Sigmoid colon (tissue), 7 donors: ENCODE measurements around the gene CMC4. TPM values are rescaled to one million over a fixed set of nuclear protein-coding genes. Genes with fewer than 3 reads are reported as not detected.

Experiments used
- DNase-seq: peaks from one replicate; pipeline ENCODE4 v3.0.0-alpha.2; 2019
- H3K27ac ChIP-seq, 4 donors: fragments of 200-600 bp; sonication (generic); one replicate each; pipeline ENCODE4 v1.5.1; 2016 to 2019; ENCODE audit warnings: mild to moderate bottlenecking in 1 of 4
- H3K27me3 ChIP-seq, 3 donors: fragments of 200-600 bp; sonication (generic); one replicate each; pipeline ENCODE4 v1.5.1; 2019; ENCODE audit warnings: mild to moderate bottlenecking in 1 of 3
- H3K36me3 ChIP-seq, 4 donors: fragments of 200-600 bp; sonication (generic); one replicate each; pipeline ENCODE4 v1.5.1; 2016 to 2019
- H3K4me1 ChIP-seq, 4 donors: fragments of 200-600 bp; sonication (generic); one replicate each; pipeline ENCODE4 v1.5.1; 2017 to 2019
- H3K4me3 ChIP-seq, 4 donors: fragments of 200-600 bp; sonication (generic); one replicate each; pipeline ENCODE4 v1.5.1; 2017 to 2019; ENCODE audit warnings: mild to moderate bottlenecking in 2 of 4, moderate library complexity in 1 of 4
- H3K9me3 ChIP-seq, 4 donors: fragments of 200-600 bp in 3 of 4; sonication (generic) in 3 of 4; one replicate each; pipeline versions ENCODE4 v1.5.1 to v1.6.1; 2013 to 2019
- EP300 ChIP-seq, 4 donors: sonication (generic); formaldehyde crosslinking; IDR thresholded peaks; one replicate each; pipeline ENCODE4 v1.6.1; 2017; ENCODE audit warnings: antibody characterized with exemption in 4 of 4
- POLR2A ChIP-seq, 2 donors: fragments of 450-650 bp; IDR thresholded peaks; one replicate each; pipeline ENCODE4 v1.6.1; 2016; ENCODE audit warnings: antibody characterized with exemption in 2 of 2, mild to moderate bottlenecking in 2 of 2, moderate library complexity in 2 of 2
- POLR2AphosphoS5 ChIP-seq, 4 donors: sonication (generic); formaldehyde crosslinking; IDR thresholded peaks; one replicate each; pipeline ENCODE4 v1.6.1; 2017; ENCODE audit warnings: antibody characterized with exemption in 4 of 4
- WGBS, 2 donors: extraction: QIAGEN DNeasy Blood & Tissue Kit; methylation state at CpG; one replicate each; pipeline ENCODE4 v1.1.7; 2013; 5-methylcytosine and 5-hydroxymethylcytosine counted together
- intact Hi-C: fragments of 100-400 bp; cut with DNase I; formaldehyde crosslinking; loops from one replicate; pipeline ENCODE4 v1.15.1; 2023
- polyA plus RNA-seq, 3 donors: library from polyadenylated mRNA; stranded (reverse); fragments of 200-250 nt; gene quantifications; one replicate each; pipeline ENCODE4 v1.2.3, GENCODE V29; 2013
- total RNA-seq, 4 donors: library from RNA; depleted of rRNA; stranded (reverse); fragments of >200 nt; gene quantifications; one replicate each; pipeline ENCODE4 v1.1.0, GENCODE V29; 2016
- TF ChIP-seq, protein P1 (sequence below), 4 experiments: fragments of 450-650 bp in 3 of 4; fragments of 200-600 bp in 1 of 4; IDR thresholded peaks; one replicate each; pipeline ENCODE4 v1.5.1; 2016 to 2019; ENCODE audit warnings: antibody characterized with exemption in 4 of 4, mild to moderate bottlenecking in 3 of 4, moderate library complexity in 2 of 4
- donor health status: healthy with polysubstance abuse.
- donor health status: Bipolar disorder and iron deficiency.
- donor health status: healthy.

CMC4 gene
- total and polyA plus RNA-seq, 7 donors = 10.5 to 37.2 (median 25.7) TPM

DNA sequence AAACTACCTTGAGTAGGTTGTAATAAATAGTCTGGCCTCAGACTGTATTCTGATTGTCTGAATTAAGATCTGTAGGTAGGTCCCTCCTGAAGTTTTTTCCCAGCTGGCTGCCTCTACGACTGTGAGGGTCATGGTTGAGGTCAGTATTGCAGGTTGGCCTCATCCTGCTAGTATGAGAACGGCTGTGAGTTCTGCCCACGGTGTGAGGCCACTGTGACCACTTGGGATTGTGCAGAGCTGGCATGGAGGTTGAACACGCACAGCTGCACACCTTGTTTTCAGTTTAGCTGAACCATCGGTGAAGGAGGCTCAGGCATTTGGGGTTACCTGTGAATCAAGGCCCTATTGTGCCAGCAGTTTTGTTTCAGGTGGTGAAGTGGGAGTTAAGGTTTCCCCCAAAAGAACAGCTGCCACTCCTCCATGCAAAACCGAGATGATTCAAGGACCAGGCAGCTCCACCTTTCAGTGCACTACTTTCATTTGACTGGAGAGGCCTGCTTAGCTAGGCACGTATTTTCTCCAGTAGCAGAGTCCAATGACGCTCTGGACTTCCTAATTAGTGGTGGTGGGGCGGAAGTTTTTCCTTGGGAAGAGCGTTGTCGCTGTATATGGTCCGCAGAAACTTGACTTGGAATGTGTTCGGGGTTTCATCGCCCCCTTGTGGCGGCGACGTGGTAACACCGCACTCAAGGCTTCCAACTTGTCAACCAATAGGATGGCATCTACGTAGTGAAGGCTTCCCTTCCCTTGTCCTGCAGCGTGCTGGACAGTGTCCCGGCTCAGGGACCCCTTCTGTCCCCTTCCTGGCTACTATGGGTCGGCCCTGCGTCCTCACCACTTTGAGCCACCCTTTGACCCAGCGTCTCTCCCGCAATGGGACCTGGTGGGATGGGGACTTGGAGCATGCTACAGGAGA, 13.8 kb downstream of the CMC4 start:
- 12 to 17% methylated on average over 23 to 25 of the region's 25 CpGs for WGBS, 2 donors
- peaks cover 0 to 9% (median 0%) of the 10 kb centered on the region in 4 donors for H3K36me3 ChIP-seq
- TF ChIP-seq POLR2AphosphoS5 (IDR thresholded peaks at IDR 0.05) = peak in 3 of 4 donors; percentile 7 to 42 (median 30)
- TF ChIP-seq EP300 (IDR thresholded peaks at IDR 0.05) = no peak
- TF ChIP-seq, protein P1, sequence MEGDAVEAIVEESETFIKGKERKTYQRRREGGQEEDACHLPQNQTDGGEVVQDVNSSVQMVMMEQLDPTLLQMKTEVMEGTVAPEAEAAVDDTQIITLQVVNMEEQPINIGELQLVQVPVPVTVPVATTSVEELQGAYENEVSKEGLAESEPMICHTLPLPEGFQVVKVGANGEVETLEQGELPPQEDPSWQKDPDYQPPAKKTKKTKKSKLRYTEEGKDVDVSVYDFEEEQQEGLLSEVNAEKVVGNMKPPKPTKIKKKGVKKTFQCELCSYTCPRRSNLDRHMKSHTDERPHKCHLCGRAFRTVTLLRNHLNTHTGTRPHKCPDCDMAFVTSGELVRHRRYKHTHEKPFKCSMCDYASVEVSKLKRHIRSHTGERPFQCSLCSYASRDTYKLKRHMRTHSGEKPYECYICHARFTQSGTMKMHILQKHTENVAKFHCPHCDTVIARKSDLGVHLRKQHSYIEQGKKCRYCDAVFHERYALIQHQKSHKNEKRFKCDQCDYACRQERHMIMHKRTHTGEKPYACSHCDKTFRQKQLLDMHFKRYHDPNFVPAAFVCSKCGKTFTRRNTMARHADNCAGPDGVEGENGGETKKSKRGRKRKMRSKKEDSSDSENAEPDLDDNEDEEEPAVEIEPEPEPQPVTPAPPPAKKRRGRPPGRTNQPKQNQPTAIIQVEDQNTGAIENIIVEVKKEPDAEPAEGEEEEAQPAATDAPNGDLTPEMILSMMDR (IDR thresholded peaks at IDR 0.05) = peak; percentile 44 to 66 (median 59)
- TF ChIP-seq POLR2A (IDR thresholded peaks at IDR 0.05) = no peak

DNA sequence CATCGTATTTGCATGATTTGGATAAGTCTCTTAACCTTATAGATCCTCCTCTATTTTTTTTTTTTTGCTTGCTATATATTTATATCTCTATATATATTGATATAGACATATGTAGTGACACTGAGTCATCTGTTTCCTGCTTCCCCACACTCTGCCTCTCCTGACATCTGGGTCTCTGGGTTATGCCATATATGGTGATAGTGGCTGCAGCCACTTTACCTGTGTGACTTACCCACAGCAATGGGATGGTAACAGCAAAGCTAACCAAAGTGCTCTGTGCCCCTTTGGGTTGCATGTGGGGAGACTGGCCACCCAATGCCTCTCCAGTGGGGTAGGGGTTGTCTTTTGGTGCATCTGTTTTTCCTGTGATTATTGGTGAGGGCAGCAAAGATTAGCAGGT, 14.5 kb downstream of the CMC4 start:
- 84 to 90% methylated on average over 1 of the region's 1 CpG for WGBS, 2 donors
- TF ChIP-seq EP300 (IDR thresholded peaks at IDR 0.05) (no peak), POLR2AphosphoS5 (IDR thresholded peaks at IDR 0.05) (no peak), POLR2A (IDR thresholded peaks at IDR 0.05) (no peak)
- TF ChIP-seq, protein P1 (IDR thresholded peaks at IDR 0.05) = no peak
- intact Hi-C loops = loop anchor here (2.0 to 10.0 kb wide), 2 partner anchors 30 to 142 kb away; partner anchors contain the start of gene FUNDC2

More for the DNA sequence above, 13.8 kb downstream of the CMC4 start:
- Histone ChIP-seq H3K4me1 (peaks cover 0 to 6% (median 2%) of the 10 kb centered on the region in 4 donors), H3K9me3 (no peaks in the 10 kb centered on the region), H3K27me3 (no peaks in the 10 kb centered on the region), H3K27ac (peak overlapping the region; percentile 55 to 59 (median 57)), H3K4me3 (peak overlapping the region in 1 of 4 donors; percentile 12)
- intact Hi-C loops = loop anchor here (1.0 to 10.0 kb wide), 3 partner anchors 30 to 142 kb away; partner anchors contain the start of gene FUNDC2
- DNase-seq = peak; percentile 81

DNA sequence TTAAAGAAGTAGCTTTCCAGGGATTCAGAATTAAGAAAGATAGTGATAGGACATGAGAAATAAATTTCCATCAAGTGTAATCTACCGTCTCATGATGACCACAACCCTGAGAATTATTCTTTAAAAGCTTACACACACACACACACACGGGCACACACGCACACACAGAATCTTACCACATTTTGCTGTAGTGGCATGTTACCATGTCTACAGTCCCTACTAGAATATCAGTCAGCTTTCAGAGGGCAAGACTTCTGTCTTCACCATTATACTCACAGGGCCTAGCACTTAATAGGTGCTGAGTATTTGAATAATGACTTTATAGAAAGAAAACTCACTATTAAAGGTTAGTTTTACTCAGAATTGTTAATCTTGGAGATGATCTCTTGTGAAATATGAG, 15.4 kb downstream of the CMC4 start:
- Histone ChIP-seq H3K9me3 (no peaks in the 10 kb centered on the region), H3K4me3 (no peak overlapping the region), H3K36me3 (peaks cover 0 to 4% (median 0%) of the 10 kb centered on the region in 4 donors), H3K27me3 (no peaks in the 10 kb centered on the region), H3K27ac (no peak overlapping the region), H3K4me1 (peaks cover 0 to 6% (median 2%) of the 10 kb centered on the region in 4 donors)
- intact Hi-C loops = loop anchor here (10.0 kb wide), 1 partner anchor 141 kb away; no protein-coding TSS in a partner anchor
- no peak for TF ChIP-seq POLR2AphosphoS5 (IDR thresholded peaks at IDR 0.05)
- TF ChIP-seq POLR2A (IDR thresholded peaks at IDR 0.05) = no peak
- TF ChIP-seq, protein P1 (IDR thresholded peaks at IDR 0.05) = no peak
- TF ChIP-seq EP300 (IDR thresholded peaks at IDR 0.05) = no peak
- 92 to 94% methylated on average over 3 of the region's 3 CpGs for WGBS, 2 donors
- no peak for DNase-seq

More for the DNA sequence above, 14.5 kb downstream of the CMC4 start:
- Histone ChIP-seq H3K27me3 (no peaks in the 10 kb centered on the region), H3K4me1 (peaks cover 0 to 6% (median 2%) of the 10 kb centered on the region in 4 donors), H3K4me3 (no peak overlapping the region), H3K9me3 (no peaks in the 10 kb centered on the region), H3K36me3 (peaks cover 0 to 9% (median 0%) of the 10 kb centered on the region in 4 donors), H3K27ac (peak overlapping the region in 3 of 4 donors; percentile 53 to 58 (median 56))
- DNase-seq = no peak

DNA sequence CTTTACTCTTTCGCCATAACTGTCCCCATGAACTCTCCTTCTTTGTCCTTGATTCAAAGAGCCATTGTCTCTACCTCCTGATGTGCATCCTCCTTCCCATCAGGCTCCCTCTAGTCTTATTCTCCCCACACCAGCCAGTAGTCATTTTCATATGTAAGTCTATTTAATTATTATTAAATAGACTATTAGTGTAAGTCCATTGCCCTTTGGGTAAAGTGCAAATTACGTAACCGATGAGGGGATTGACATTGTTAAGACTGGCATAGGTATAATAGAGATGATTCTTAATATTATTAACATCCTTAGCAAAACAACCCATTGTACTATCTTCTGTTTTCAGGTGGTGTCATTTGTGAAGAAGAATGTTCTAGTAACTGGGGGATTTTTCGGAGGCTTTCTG, 16.7 kb downstream of the CMC4 start:
- peaks cover 0 to 4% (median 0%) of the 10 kb centered on the region in 4 donors for H3K36me3 ChIP-seq
- intact Hi-C loops = loop anchor here (10.0 kb wide), 1 partner anchor 139 kb away; no protein-coding TSS in a partner anchor
- TF ChIP-seq POLR2AphosphoS5 (IDR thresholded peaks at IDR 0.05) (no peak), EP300 (IDR thresholded peaks at IDR 0.05) (no peak), POLR2A (IDR thresholded peaks at IDR 0.05) (no peak)
- TF ChIP-seq, protein P1 (IDR thresholded peaks at IDR 0.05) = no peak
- WGBS, 2 donors = 95% methylated on average over 4 of the region's 4 CpGs
- H3K4me1 ChIP-seq = peaks cover 0 to 6% (median 2%) of the 10 kb centered on the region in 4 donors
- no peaks in the 10 kb centered on the region for H3K27me3 ChIP-seq
- no peaks in the 10 kb centered on the region for H3K9me3 ChIP-seq
- H3K4me3 ChIP-seq = no peak overlapping the region
- H3K27ac ChIP-seq = no peak overlapping the region
- no peak for DNase-seq
